T-cell (primary cell): ENCODE results near the gene PTPRC. TPM values are rescaled to one million over a fixed set of nuclear protein-coding genes. Genes with fewer than 3 reads are reported as not detected.

Source experiments
- ATAC-seq, 4 experiments: fragments of 200-7000 bp in 3 of 4; fragments of 150-1000 bp in 1 of 4; cut with Tn5 transposase; replicated peaks in 1 of 4; 1 replicate in 3 of 4; 2 replicates in 1 of 4; pipeline ENCODE4 v1.10.0; 2021; ENCODE audit warnings: moderate library complexity in 3 of 4, mild to moderate bottlenecking in 2 of 4, moderate number of reproducible peaks in 1 of 4
- CTCF ChIA-PET, 2 donors: fragments of 300-600 bp; sonication (Branson Sonifier 250); formaldehyde crosslinking; loops; one replicate each; lab custom pipeline; 2022; ENCODE audit warnings: antibody characterized with exemption in 2 of 2; lab: Charles Lee
- POLR2A ChIA-PET, 2 donors: fragments of 300-600 bp; sonication (Branson Sonifier 250); formaldehyde crosslinking; loops; one replicate each; lab custom pipeline; 2022; ENCODE audit warnings: antibody characterized with exemption in 2 of 2; lab: Charles Lee
- DNase-seq, 35 experiments: peaks; one replicate each; pipeline versions ENCODE4 v3.0.0 to v3.0.0-alpha.2; 2013 to 2023
- H3K27ac ChIP-seq: one replicate; pipeline ENCODE4 v1.5.1; 2013; ENCODE audit warnings: low read length
- H3K27me3 ChIP-seq, 2 experiments: replicated peaks in 1 of 2; 1 replicate in 1 of 2; 2 replicates in 1 of 2; pipeline versions ENCODE4 v1.6.1 to v1.7.0; 2013; ENCODE audit warnings: low read length in 1 of 2, mixed read lengths in 1 of 2; ENCODE audit not compliant: control insufficient read depth in 2 of 2, insufficient read depth in 2 of 2; ENCODE audit errors: extremely low read depth in 1 of 2
- H3K36me3 ChIP-seq, 2 donors: 1 replicate in 1 of 2; 2 replicates in 1 of 2; pipeline versions ENCODE4 v1.6.1 to v1.7.0; 2013; ENCODE audit warnings: low read length in 1 of 2; ENCODE audit not compliant: control insufficient read depth in 2 of 2, insufficient read depth in 1 of 2; ENCODE audit errors: extremely low read depth in 1 of 2
- H3K4me1 ChIP-seq, 2 experiments: 1 replicate in 1 of 2; 2 replicates in 1 of 2; pipeline versions ENCODE4 v1.6.1 to v1.7.0; 2013; ENCODE audit warnings: low read length in 2 of 2, mixed read lengths in 1 of 2; ENCODE audit not compliant: insufficient read depth in 2 of 2, control insufficient read depth in 1 of 2; ENCODE audit errors: extremely low read depth in 1 of 2
- H3K4me3 ChIP-seq, 2 donors: 1 replicate in 1 of 2; 2 replicates in 1 of 2; pipeline versions ENCODE4 v1.5.1 to v1.7.0; 2013; ENCODE audit warnings: mild to moderate bottlenecking in 2 of 2, low read length in 1 of 2, moderate library complexity in 1 of 2; ENCODE audit not compliant: control insufficient read depth in 1 of 2; ENCODE audit errors: extremely low read depth in 1 of 2
- H3K9me3 ChIP-seq: 2 replicates; pipeline ENCODE4 v1.7.0; 2013
- H3K27ac Mint-ChIP-seq, 2 donors: one replicate each; pipeline ENCODE4 v1.8.0; 2020 to 2021; ENCODE audit warnings: mild to moderate bottlenecking in 2 of 2, mixed read lengths in 2 of 2
- H3K27me3 Mint-ChIP-seq, 2 donors: one replicate each; pipeline ENCODE4 v1.8.0; 2021 to 2022; ENCODE audit warnings: mixed read lengths in 2 of 2
- H3K36me3 Mint-ChIP-seq: one replicate; pipeline ENCODE4 v1.8.0; 2021; ENCODE audit warnings: mixed read lengths
- H3K4me1 Mint-ChIP-seq, 3 donors: one replicate each; pipeline ENCODE4 v1.8.0; 2020 to 2022; ENCODE audit warnings: mixed read lengths in 3 of 3, mild to moderate bottlenecking in 1 of 3
- H3K4me3 Mint-ChIP-seq, 3 donors: one replicate each; pipeline ENCODE4 v1.8.0; 2020 to 2022; ENCODE audit warnings: mild to moderate bottlenecking in 3 of 3, mixed read lengths in 3 of 3, moderate library complexity in 3 of 3
- H3K9me3 Mint-ChIP-seq, 3 donors: one replicate each; pipeline ENCODE4 v1.8.0; 2020 to 2022; ENCODE audit warnings: mixed read lengths in 3 of 3
- whole genome bisulfite sequencing: methylation state at CpG from one replicate; pipeline ENCODE4 v1.1.5; 2013; ENCODE audit warnings: missing lambda C conversion rate; ENCODE audit not compliant: insufficient coverage; 5-methylcytosine and 5-hydroxymethylcytosine counted together
- total RNA-seq, 35 experiments: library from RNA in 6 of 35; stranded (reverse) in 6 of 35; fragments of 120-200 nt in 1 of 35; gene quantifications; one replicate each; pipeline versions ENCODE4 v1.2.1 to v1.2.4 and lab custom pipeline; 2013 to 2026

PTPRC gene
- total RNA-seq, 5 donors from 2014 or later (not counting 1 experiment from before 2014, with no cell fraction given): 674 to 984 (median 781) TPM

DNA sequence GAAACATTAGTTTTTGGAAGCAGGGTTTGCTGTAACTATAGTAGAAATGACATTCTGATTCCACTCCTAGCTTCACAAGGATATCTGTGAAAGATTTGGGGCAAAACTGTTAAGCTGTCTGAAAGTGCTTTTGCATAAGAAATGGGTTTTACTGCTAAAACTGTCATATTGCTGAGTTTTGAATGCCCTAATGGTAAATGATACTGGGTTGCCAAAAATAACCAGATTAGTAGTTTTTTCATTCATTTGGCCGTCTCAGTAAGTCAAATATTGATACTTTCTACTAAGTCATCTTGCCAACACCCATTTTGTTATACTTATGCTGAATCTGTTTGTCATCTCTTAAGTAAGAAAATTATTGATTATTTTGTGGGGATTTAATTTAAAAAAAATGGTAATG lies 399 bp upstream of the PTPRC start:
- POLR2A ChIA-PET: interaction anchor here (0.8 to 6.8 kb wide), 4 partner anchors 16 to 45 kb away, joined by 3 to 86 read pairs (median 14); no protein-coding TSS in a partner anchor
- peaks cover 0 to 18% of the 10 kb centered on the region in 2 donors for H3K36me3 ChIP-seq
- H3K4me3 ChIP-seq: peak overlapping the region; percentile 51 to 80
- WGBS: no CpG with 5 or more reads among the region's 1 CpG
- H3K27ac ChIP-seq: peak overlapping the region; percentile 85
- H3K27me3 Mint-ChIP-seq: no peaks in the 10 kb centered on the region
- peaks cover 25 to 45% of the 10 kb centered on the region in 2 experiments for H3K4me1 ChIP-seq
- H3K36me3 Mint-ChIP-seq: peaks cover 32% of the 10 kb centered on the region
- no peak for DNase-seq
- peaks cover 0 to 10% (median 4%) of the 10 kb centered on the region in 3 donors for H3K9me3 Mint-ChIP-seq
- no peaks in the 10 kb centered on the region for H3K9me3 ChIP-seq
- CTCF ChIA-PET: interaction anchor here (0.6 to 2.0 kb wide), 11 partner anchors 11 to 119 kb away, joined by 3 to 6 read pairs (median 4); no protein-coding TSS in a partner anchor
- H3K27ac Mint-ChIP-seq: peak overlapping the region; percentile 95 to 99
- H3K4me1 Mint-ChIP-seq: peaks cover 53 to 70% (median 61%) of the 10 kb centered on the region in 3 donors
- peak in 2 of 4 experiments; percentile 2 to 11 for ATAC-seq
- H3K4me3 Mint-ChIP-seq: peak overlapping the region; percentile 79 to 98 (median 81)
- H3K27me3 ChIP-seq: no peaks in the 10 kb centered on the region

DNA sequence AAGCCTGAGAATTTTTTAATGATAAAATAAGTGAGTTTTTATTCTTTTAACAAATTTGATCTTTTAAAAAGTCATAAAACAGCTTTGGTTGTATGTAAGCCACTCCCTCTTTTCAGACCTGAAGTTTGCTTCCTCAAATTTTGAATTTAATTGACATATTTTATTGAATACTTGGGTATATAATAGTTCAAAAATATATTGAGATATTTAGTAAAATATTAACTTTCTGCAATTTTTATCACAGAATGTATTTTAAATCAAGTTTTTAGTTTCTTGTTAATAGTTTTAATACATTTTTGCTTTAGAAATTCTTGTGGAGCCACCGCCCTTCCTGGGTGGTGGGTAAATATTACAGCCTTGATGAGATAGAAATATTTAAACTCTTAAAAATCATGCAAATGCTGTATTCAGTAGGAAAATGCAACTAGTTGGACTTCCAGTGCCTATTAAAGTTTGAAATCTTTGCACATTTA lies 867 bp downstream of the PTPRC start:
- peaks cover 36% of the 10 kb centered on the region for H3K36me3 Mint-ChIP-seq

DNA sequence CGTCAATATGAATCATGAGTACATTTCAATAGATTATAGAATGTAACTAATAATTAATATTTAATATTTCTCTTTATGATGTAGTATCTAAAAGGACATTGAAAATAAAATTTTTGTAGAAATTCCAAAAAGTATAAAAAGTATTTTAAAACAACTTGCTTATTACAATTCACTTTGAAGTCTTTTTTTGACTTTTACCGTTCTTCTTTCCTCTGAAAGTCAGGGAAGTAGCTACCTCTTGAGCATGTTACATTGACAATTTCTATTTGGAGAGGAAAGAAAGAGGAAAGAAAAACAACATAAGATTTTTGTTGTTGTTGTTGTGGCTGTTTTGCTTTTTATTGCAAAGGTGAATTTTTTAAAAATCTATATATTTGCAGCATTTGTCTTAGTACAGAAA lies 1.3 kb downstream of the PTPRC start:
- Mint-ChIP-seq H3K27ac (peak overlapping the region; percentile 95 to 99), H3K4me3 (peak overlapping the region; percentile 79 to 98 (median 81)), H3K36me3 (peaks cover 38% of the 10 kb centered on the region), H3K4me1 (peaks cover 47 to 67% (median 56%) of the 10 kb centered on the region in 3 donors), H3K9me3 (no peaks in the 10 kb centered on the region), H3K27me3 (no peaks in the 10 kb centered on the region)
- no peaks in the 10 kb centered on the region for H3K27me3 ChIP-seq
- peak overlapping the region; percentile 70 to 80 for H3K4me3 ChIP-seq
- POLR2A ChIA-PET: interaction anchor here (0.6 to 6.8 kb wide), 8 partner anchors 11 to 42 kb away, joined by 3 to 86 read pairs (median 4); no protein-coding TSS in a partner anchor
- no peaks in the 10 kb centered on the region for H3K9me3 ChIP-seq
- no peak for DNase-seq
- CTCF ChIA-PET: interaction anchor here (0.6 to 2.1 kb wide), 8 partner anchors 9 to 173 kb away, joined by 3 to 13 read pairs (median 4); no protein-coding TSS in a partner anchor
- H3K36me3 ChIP-seq: peaks cover 0 to 28% of the 10 kb centered on the region in 2 donors
- ATAC-seq: no peak
- peaks cover 13 to 54% of the 10 kb centered on the region in 2 experiments for H3K4me1 ChIP-seq
- WGBS: no CpG with 5 or more reads among the region's 2 CpGs
- H3K27ac ChIP-seq: peak overlapping the region; percentile 85

More for the DNA sequence above, 867 bp downstream of the PTPRC start:
- ATAC-seq: no peak
- peak overlapping the region; percentile 95 to 99 for H3K27ac Mint-ChIP-seq
- H3K27me3 Mint-ChIP-seq: no peaks in the 10 kb centered on the region
- Histone ChIP-seq H3K27me3 (no peaks in the 10 kb centered on the region), H3K27ac (peak overlapping the region; percentile 85), H3K36me3 (peaks cover 0 to 25% of the 10 kb centered on the region in 2 donors), H3K9me3 (no peaks in the 10 kb centered on the region), H3K4me3 (peak overlapping the region; percentile 70 to 80), H3K4me1 (peaks cover 17 to 50% of the 10 kb centered on the region in 2 experiments)
- WGBS: no CpG with 5 or more reads among the region's 1 CpG
- POLR2A ChIA-PET: interaction anchor here (0.6 to 6.8 kb wide), 10 partner anchors 11 to 44 kb away, joined by 3 to 86 read pairs (median 4); no protein-coding TSS in a partner anchor
- H3K9me3 Mint-ChIP-seq: no peaks in the 10 kb centered on the region
- DNase-seq: no peak
- CTCF ChIA-PET: interaction anchor here (1.0 to 2.1 kb wide), 9 partner anchors 18 to 120 kb away, joined by 3 to 13 read pairs (median 4); no protein-coding TSS in a partner anchor
- H3K4me3 Mint-ChIP-seq: peak overlapping the region; percentile 79 to 98 (median 81)
- H3K4me1 Mint-ChIP-seq: peaks cover 49 to 67% (median 56%) of the 10 kb centered on the region in 3 donors

GRCh38 chr1:198641501-198641900 lies 2.7 kb downstream of the PTPRC start:
- peak overlapping the region; percentile 88 to 99 for H3K27ac Mint-ChIP-seq
- H3K9me3 Mint-ChIP-seq: no peaks in the 10 kb centered on the region
- H3K4me1 Mint-ChIP-seq: peaks cover 43 to 64% (median 49%) of the 10 kb centered on the region in 3 donors
- H3K27ac ChIP-seq: peak overlapping the region; percentile 85
- peaks cover 0 to 34% of the 10 kb centered on the region in 2 donors for H3K36me3 ChIP-seq
- CTCF ChIA-PET: interaction anchor here in 1 of 2 donors (0.6 kb wide), 1 partner anchor 55 kb away, joined by 3 read pairs; no protein-coding TSS in a partner anchor
- peaks cover 3 to 52% of the 10 kb centered on the region in 2 experiments for H3K4me1 ChIP-seq
- no peaks in the 10 kb centered on the region for H3K27me3 ChIP-seq
- peak overlapping the region; percentile 70 to 80 for H3K4me3 ChIP-seq
- no CpG with 5 or more reads among the region's 2 CpGs for WGBS
- ATAC-seq (peak; percentile 18 to 39 (median 26)), DNase-seq (peak in 5 of 35 experiments; percentile 22 to 60 (median 27))
- H3K9me3 ChIP-seq: no peaks in the 10 kb centered on the region
- H3K27me3 Mint-ChIP-seq: no peaks in the 10 kb centered on the region
- POLR2A ChIA-PET: no interaction called here
- peak overlapping the region; percentile 79 to 93 (median 81) for H3K4me3 Mint-ChIP-seq
- peaks cover 45% of the 10 kb centered on the region for H3K36me3 Mint-ChIP-seq

- H3K36me3 Mint-ChIP-seq: peaks cover 51% of the 10 kb centered on the region
- CTCF ChIA-PET: interaction anchor here in 1 of 2 donors (0.6 to 0.7 kb wide), 3 partner anchors 30 to 119 kb away, joined by 3 to 4 read pairs (median 3); no protein-coding TSS in a partner anchor
These were observed 3.3 kb downstream of the PTPRC start for GRCh38 chr1:198641966-198642668.

More at GRCh38 chr1:198641966-198642668, 3.3 kb downstream of the PTPRC start:
- POLR2A ChIA-PET: interaction anchor here in 1 of 2 donors (0.8 to 1.2 kb wide), 4 partner anchors 15 to 54 kb away, joined by 3 to 7 read pairs (median 4); no protein-coding TSS in a partner anchor
- peak overlapping the region; percentile 85 for H3K27ac ChIP-seq
- H3K27ac Mint-ChIP-seq: peak overlapping the region; percentile 88 to 99
- H3K4me3 Mint-ChIP-seq: peak overlapping the region; percentile 79 to 93 (median 81)
- peaks cover 0 to 52% of the 10 kb centered on the region in 2 experiments for H3K4me1 ChIP-seq
- peaks cover 43 to 64% (median 49%) of the 10 kb centered on the region in 3 donors for H3K4me1 Mint-ChIP-seq
- H3K9me3 Mint-ChIP-seq: no peaks in the 10 kb centered on the region
- WGBS: 0% methylated on average over 4 of the region's 5 CpGs
- no peaks in the 10 kb centered on the region for H3K27me3 ChIP-seq
- H3K9me3 ChIP-seq: no peaks in the 10 kb centered on the region
- DNase-seq: no peak
- no peaks in the 10 kb centered on the region for H3K27me3 Mint-ChIP-seq
- H3K4me3 ChIP-seq: peak overlapping the region; percentile 74 to 80
- H3K36me3 ChIP-seq: peaks cover 0 to 39% of the 10 kb centered on the region in 2 donors
- ATAC-seq: no peak
